Activated CD4-positive, CD25-positive, alpha-beta regulatory T cell treated with anti-CD3 and anti-CD28 coated beads, Interleukin-2, amount 50 U/mL, for 16 hours (primary cell): ENCODE results near the gene SHISA7.
"Not testable (repeated sequence)": the region's sequence is repeated elsewhere in the genome, so short reads cannot be mapped to it uniquely, and the experiment has no call there.

ENCODE experiments used
- DNase-seq: peaks from one replicate; pipeline ENCODE4 v3.0.0-alpha.2; 2020; ENCODE audit warnings: low read depth, low spot score

The SHISA7 gene

DNA sequence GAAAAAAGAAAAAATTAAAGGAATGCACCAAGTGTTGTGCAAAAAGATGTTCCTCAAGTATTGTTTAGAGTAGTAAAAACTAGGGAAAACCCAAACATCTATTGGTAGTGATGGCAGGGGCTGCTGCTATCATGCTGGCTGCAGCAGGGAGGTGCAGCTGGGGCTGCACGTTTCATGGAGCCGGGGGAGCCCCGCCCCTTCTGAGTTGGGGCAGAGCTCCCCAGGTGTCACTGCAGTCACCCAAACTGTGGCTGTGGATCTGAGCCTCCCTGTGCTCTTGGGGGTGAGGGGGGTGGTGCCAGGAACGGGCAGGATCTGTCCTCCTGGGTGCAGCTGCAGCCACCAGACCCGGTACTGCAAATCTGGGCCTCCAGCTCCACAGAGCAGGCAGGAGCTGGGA is 24.0 kb downstream of the SHISA7 start:
- DNase-seq = no peak

- peak; percentile 21 for DNase-seq
Measured at GRCh38 chr19:55418185-55418584, 24.9 kb downstream of the SHISA7 start.

DNA sequence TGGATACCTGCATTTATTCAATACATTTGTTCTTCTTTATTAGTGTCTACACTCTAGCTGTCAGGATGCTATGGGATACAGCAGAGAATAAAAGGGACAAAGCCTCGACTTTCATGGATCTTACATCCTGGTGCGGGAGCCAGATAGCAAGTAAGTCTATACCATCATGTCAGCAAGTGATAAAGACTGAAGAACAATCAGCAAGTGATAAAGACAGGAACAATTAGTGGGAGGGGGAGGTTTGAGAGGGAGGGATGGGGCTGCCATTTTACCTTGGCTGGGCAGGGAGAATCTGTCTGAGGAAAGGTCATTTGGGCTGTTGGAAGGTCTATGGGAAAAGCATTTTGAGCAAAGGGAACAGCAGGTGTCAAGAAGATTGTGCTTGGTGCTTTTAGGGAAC is 32.9 kb downstream of the SHISA7 start:
- no peak for DNase-seq

- not testable (repeated sequence) for DNase-seq
Measured at GRCh38 chr19:55409179-55409578, 33.9 kb downstream of the SHISA7 start.

DNA sequence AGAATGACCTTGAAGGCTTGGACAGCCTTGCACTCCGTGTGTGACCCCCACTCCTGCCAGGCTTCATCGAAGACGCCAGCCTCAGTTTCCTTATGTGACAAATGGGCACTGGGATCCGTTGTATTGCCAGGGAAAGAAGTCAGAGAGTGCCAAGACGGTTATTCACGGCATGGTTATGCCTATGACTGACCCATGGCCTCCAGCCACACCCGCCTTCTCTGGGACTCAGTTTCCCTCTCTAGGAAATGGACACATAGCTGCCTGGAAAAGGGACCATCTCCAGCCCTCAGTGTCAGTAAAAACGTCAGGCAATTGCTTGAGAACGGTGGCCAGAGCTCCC is 34.6 kb downstream of the SHISA7 start:
- no peak for DNase-seq

DNA sequence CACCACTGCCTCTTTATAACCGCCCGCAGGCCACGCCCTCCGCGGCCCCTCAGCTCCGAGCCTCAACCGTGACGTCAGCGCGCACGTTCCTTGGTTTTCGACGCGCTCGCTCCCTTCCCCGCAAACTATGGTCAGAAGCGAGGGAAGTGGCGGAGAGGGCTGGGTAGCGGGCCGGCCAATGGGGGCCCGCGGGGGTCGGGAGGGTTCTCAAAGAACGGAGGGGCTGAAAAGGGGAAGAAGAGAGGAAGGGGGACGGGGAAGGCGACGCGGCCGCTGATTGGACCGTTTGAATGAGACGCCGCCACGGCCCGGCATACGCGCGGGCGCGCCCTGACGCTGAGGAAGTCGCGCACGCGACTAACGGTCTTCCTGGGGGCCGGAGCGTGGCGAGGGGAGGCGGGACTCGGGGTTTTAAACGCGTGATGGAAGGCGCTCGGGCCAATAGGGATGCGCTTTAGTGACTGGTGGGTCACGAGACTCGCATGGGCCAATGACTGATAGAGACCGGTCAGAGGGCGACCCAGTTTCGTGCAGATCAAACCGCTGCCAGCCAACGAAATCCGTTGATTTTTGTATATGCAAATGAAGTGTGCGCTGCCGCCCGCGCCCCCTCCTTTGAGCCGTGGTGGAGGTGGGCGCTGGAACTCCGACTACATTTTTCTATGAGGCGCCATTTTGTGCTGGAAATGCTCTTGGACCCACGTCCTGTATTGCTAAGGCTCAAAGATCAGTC is 35.1 kb downstream of the SHISA7 start:
- peak; percentile 95 for DNase-seq

- not testable (repeated sequence) for DNase-seq
Measured at GRCh38 chr19:55407550-55407799, 35.6 kb downstream of the SHISA7 start, which contains the start of gene UBE2S. Gene UBE2S, minus strand, starts transcription at chr19:55407788. Its CDS starts 199 bp downstream, at chr19:55407589.

- DNase-seq = no peak
Measured at GRCh38 chr19:55406826-55407549, 36.1 kb downstream of the SHISA7 start.

- DNase-seq = no peak
Measured at GRCh38 chr19:55406091-55406825, 36.8 kb downstream of the SHISA7 start.

- no peak for DNase-seq
Measured at GRCh38 chr19:55405638-55406037, 37.5 kb downstream of the SHISA7 start.

DNA sequence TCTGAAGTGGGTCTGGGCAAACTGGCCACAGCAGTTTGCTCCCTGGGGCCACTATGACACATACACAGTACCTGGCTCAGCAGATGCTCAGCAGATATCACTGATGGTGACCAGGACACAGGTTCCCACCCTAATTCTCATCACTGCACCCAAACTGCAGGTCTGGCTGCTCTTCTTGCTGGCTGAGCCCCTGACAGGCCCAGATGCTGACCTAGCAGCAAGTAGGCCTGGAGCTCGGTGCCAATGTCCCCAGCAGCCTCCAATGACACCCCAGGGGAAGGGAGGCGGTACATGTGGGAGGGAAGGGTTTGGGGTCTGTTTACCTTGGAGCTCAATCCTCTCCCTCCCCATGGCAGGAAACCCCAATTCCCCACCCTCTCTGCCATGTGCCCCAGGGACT is 40.6 kb downstream of the SHISA7 start:
- DNase-seq = no peak

DNA sequence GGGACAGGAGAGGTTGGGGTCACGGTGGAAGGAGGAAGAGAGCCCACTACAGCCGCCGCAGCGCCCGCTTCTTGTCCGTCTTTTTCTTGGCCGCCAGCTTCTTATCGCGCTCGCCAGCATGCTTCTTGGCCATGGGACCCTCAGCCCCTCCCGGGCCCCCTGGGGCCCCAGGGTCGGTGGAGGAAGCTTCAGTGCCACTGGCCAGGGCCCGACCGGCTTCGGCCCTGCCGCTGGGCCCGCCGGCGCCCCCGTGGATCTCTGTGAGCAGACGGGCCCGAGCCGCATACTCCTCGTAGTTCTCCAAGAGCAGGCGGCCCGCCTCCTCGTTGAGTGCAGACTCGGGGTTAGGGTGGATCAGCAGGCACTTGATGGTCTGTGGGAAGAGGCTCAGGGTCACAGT is 41.7 kb downstream of the SHISA7 start:
- DNase-seq = not testable (repeated sequence)

DNA sequence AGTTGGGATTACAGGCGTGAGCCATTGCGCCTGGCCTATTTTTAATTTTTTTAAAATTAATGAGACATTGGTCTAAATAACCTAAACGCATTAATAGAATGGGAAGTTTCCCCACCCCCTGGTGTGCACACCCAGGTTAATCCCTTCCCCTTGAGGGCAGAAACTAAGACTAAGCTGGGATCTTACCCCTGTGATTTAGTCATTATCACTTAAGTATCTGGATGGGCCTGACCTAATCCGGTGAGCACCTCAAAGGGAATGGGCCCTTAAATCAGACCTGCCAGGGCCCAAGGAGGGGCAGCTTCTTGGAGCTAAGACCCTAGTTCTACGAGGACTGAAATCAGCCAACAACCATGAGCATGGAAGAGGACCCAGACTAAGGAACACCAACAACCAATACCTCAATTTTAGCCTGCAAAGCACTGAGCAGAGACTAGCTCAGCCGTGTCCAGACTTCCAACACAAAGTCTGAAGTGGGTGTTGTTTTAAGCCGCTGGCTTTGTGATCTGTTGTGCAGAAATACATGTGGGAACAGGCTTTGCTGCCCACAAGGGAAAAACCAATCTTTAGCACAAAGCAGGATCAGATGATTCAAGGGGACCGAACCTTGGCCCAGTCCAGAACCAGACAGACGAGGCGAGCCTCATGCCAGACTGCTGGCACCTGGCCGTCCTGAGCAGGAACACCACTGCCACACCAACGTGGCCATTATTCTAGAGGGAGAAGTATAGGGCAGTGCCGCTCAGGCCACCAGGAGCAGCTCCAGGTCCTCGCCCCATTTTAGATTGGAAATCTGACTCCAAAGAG is 42.6 kb downstream of the SHISA7 start:
- no peak for DNase-seq

DNA sequence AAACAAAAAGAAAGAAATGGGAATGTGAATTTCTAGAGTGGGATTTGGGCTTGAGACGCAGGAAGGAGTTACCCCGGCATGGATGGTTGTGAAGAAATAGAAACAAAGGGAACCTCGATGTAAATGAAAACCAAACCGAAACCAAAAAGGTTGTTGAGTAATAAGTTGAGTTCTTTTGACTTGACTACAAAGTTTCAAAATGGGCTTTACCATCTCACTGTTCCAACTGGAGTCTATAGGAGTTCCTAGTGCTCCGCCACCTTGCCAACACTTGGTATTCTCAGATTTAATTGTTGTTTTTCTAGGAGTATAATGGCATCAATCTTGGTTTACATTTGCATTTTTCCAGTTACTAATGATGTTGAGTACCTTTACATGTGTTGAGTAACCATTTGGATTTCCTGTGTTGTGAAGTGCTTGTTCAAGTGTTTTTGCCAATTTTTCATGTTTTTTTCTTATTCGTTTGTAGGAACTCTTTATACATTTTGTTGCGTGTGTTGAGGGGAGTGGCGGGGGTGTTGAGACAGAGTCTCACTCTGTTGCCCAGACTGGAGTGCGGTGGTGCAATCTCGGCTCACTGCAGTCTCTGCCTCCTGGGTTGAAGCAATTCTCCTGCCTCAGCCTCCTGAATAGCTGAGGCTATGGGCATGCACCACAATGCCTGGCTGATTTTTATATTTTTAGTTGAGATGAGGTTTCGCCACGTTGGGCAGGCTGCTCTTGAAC is 44.7 kb downstream of the SHISA7 start:
- no peak for DNase-seq

DNA sequence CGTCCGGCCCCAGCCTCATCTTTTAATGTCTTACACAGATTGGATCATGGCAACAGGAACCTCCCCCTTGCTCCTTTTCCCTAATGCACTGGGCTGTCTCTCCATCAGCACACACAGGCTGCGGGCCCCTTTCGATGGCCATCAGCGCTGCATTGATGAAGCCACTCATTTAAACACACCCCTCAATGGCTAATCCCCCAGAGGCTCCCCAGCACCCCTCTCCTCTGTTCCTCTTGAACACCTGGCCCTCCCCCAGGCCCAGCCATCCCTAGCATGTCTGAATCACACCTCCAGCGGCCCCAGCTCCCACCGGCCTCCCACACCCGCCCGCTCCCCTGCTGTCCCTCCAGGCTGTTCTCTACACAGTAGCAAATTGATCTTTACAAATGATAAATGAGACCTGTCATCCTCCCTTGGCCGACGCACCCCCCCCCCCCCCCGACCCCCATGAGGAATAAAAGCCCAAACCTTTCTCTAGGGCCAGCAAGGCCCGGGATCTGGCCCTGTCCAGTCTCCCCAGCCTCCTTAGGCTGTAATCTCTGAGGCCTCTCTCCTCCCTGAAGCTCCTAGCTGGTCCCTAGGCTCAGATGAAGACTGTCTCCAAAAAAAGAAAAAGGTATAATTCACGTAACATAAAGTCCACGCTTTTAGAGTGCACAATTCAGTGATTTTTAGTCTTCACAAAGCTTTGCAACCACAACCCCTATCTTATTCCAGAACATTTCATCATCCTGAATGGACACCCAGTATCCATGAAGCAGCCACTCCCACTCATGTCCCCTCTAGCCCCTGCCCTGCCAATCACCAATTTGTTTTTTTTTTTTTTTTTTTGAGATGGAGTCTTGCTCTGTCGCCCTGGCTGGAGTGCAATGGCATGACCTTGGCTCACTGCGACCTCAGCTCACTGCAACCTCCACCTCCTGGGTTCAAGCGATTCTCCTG is 50.0 kb downstream of the SHISA7 start:
- no peak for DNase-seq

- no peak for DNase-seq
Measured at GRCh38 chr19:55391702-55392615, 51.1 kb downstream of the SHISA7 start.

DNA sequence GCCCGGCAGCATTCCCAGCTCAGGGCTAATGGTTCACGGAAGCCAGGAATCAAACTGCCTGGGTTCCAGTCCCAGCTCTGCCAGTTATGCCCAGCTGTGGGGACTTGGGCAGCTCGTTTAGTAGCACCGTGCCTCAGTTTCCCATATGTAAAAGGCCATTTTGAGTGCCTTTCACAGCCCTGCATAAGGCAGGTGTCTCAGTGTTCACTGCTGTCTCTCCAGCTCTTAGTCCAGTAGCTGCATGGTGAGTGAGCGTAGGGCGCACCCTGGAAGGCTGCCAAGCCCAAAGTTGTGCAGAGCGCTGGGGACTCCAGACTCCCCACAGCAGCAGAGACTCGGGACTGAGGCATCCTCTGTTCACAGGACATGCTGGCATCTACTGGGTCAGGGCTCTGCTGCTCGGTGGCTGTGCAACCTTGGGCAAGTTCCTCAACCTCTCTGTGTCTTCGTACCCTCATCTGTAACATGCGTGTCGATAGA is 51.9 kb downstream of the SHISA7 start:
- DNase-seq = no peak

DNA sequence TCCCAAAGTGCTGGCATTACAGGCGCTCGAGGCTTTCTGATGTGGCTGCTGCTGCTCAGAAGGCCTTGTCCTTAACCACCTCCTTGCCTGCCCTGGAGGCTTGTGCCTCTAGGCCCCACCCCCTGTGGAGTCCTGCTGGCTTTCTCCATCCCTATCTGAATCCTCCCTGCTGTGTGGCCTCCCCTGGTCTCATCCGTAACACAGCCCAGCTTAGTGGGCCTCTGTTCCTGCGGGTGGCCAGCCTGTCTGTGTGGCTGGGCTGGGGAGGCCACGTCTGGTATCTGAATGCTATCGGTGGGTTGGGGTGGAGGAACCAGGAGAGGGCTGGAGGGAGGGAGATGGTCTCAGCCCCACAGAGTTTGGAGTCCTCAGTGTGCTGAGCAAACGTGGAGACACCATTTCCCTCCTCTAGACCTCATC is 52.6 kb downstream of the SHISA7 start:
- DNase-seq = no peak
